RCC 7860 (cell line): Measurements from ENCODE around the gene KCTD20.

Source experiments
- DNase-seq: peaks from one replicate; pipeline ENCODE4 v3.0.0-alpha.2; 2015; ENCODE audit warnings: low spot score
- FAIRE-seq: peaks from 2 replicates; lab custom pipeline; 2012; peaks lifted over from hg19 to GRCh38; lab: Jason Lieb, UNC

Gene KCTD20

GRCh38 chr6:36491378-36491965 is 48.7 kb downstream of the KCTD20 start:
- DNase-seq, result no peak
- no peak for FAIRE-seq

GRCh38 chr6:36492092-36492491 is 49.3 kb downstream of the KCTD20 start:
- no peak for DNase-seq

DNA sequence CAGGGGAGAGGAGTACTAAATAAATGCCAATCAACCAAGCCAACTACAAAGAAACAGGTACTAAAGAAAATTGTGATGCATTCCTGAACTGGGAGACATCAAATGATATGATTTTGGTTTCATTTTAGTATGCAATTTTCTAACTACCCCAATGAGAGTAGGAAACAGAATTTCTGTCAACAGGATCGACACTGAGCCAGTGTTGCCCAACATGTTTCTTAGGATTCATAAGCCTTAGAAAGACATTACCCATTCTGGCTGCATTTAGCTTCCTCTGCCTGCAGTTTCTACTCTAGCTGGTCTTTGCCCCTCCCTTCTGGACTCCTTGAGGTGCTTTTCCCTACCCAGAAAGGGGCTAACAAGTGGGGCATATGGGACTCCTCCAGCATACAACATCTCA is 49.8 kb downstream of the KCTD20 start:
- FAIRE-seq, result no peak

More at GRCh38 chr6:36492092-36492491, 49.3 kb downstream of the KCTD20 start:
- FAIRE-seq, result no peak

DNA sequence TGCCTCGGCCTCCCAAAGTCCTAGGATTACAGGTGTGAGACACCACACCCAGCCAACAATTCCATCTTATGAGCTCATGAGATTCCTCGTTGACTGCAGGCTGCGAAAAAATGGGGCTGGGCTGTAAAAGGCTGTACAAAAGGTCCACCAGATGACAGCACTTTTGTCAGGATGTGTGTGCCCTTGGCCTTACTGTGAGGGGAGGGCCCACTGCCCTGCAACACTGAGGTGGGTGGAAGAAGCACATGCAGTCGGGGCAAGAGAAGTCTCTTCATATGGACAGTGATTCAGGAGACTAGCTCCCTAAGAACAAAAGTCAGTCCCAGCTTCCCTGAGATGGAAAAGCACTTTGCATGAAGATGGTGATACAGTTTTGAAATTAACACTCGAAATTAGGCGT is 50.5 kb downstream of the KCTD20 start:
- FAIRE-seq, result no peak
- DNase-seq, result no peak

More for the DNA sequence above, 49.8 kb downstream of the KCTD20 start:
- DNase-seq, result no peak

DNA sequence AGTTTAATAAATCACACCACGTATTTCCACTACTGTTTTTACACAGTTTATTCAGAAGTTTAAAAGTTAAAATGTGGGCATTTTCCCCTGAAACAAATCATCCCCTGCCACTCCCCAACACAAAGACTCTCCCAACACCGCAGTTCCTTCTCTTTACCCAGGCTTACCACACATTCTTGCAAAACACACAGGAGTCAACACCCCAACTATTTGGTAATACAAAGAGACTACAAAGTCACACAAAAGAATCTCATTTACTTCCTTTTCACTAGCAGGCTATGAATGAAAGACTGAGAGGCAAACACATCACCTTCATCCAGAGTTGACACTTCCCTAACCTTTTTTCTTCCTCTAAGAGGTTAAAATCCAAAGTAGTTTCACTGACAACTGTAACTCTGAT is 51.1 kb downstream of the KCTD20 start:
- DNase-seq (no peak), FAIRE-seq (no peak)

DNA sequence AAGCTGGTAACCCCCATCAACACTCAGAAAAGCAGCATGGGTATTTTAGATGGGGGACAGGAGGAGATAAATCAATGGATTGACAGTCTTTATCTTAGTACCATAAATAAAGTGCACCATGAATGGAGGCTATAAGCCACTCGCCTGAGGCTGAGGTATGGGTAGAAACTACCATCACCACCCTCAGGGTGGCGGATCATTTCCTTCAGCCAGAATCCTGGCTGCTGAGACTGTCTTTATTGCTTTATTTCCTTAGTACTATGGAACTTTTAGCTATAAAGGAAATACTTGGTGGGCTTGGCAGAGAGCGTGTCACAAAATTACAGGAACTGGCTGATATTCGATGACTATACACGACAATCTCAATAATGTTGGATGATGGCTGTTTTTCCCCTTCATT is 52.3 kb downstream of the KCTD20 start:
- FAIRE-seq (no peak), DNase-seq (no peak)

- FAIRE-seq (no peak), DNase-seq (no peak)
Measured at GRCh38 chr6:36499918-36500317, 57.1 kb downstream of the KCTD20 start.

DNA sequence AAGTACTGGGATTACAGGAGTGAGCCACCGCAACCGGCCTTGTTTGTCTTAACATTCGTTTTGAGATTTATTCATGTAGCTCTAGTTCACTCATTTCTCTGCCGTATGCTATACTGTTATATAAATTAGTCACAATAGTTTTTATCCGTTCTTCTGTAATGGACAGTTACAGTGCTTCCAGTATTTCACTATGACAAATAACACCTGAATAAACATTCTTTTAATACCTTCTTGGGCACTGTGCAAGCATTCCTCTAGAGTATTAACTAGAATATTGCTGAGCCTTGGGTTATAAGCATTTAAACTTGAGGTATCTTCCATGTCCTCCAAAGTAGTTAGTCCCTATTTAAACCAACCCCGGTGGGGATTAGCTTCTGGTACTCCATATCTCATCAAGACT is 58.9 kb downstream of the KCTD20 start:
- FAIRE-seq (no peak), DNase-seq (no peak)

DNA sequence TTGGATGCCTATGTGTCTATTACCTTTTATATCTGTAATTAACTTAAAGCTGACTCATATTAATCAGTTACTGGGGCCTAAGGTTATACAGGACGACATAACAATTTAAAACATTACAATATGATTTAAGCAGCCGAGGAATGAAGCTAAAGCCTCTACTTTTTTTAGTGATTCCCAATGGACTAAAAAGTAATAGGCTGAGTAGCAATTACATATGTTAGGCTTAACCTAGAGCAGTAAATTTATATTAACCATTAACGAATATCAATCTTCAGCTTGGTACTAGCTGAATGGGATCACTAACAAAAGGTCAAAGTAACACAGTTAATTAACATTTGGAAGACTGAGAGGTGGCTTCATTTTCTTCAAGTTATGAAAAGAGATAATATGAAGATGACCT is 61.4 kb downstream of the KCTD20 start:
- DNase-seq, result no peak
- no peak for FAIRE-seq

GRCh38 chr6:36504982-36505381 is 62.2 kb downstream of the KCTD20 start:
- DNase-seq (no peak), FAIRE-seq (no peak)

GRCh38 chr6:36505744-36506534 is 63.1 kb downstream of the KCTD20 start:
- DNase-seq (no peak), FAIRE-seq (no peak)

- FAIRE-seq (no peak), DNase-seq (no peak)
Measured at GRCh38 chr6:36506611-36507010, 63.8 kb downstream of the KCTD20 start.

- DNase-seq (no peak), FAIRE-seq (no peak)
Measured at GRCh38 chr6:36508532-36508931, 65.7 kb downstream of the KCTD20 start.

DNA sequence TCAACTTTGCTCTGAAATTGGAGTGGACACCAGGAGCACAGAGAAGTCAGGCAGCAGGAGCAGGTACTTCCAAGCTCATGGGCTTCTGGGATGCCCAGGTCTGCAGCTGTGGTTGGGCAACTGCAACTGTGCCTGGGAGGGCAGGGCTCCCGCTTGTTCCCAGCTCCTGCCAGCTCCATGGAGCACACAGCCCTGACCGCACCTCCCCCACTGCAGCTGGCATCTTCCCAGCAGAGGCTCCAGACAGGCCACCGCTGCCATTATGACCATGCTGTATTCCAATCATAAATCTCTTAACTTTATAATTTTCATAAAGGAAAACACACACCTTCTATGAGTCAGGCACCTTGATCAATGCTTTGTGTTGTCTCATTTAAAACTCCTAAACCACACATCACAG is 67.6 kb downstream of the KCTD20 start:
- FAIRE-seq (no peak), DNase-seq (no peak)

DNA sequence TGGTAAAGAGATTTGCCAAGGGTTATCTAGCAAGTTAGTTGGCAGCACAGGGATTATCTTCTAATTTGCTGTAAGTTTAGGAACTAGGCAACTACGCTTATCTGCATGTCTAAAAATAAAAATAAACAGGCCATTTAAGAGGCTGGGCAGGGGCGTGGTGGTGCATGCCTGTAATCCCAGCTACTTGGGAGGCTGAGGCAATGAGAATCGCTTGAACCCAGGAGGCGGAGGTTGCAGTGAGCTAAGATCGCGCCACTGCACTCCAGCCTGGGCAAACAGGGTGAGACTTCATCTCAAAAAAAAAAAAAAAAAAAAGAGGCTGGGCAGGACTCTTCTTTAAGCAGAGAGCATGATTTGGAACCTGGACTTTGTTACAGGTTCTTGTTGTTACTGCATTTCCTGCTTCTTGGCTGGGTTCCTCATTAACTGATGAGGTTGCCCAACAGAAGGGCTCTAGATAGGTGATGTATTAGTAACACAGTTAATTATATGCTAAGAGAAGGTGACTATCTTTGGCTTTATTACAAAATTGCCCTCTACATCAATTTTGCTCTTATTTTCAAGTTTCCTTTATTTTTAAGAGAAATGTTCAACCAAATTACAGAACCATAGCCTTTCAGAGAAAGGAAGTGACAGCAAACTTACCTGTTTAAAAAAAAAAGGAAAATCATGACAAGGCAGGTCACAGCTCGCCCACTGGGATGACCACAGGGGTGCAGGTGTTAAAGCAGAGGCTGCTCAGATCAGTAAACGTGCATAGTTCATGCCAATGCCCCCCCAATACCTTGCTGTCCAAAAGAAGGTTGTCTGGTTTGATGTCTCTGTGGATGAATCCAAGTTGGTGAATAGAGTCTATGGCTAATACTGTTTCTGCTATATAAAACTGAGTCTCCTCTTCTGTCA is 72.0 kb downstream of the KCTD20 start:
- no peak for FAIRE-seq
- DNase-seq, result no peak

DNA sequence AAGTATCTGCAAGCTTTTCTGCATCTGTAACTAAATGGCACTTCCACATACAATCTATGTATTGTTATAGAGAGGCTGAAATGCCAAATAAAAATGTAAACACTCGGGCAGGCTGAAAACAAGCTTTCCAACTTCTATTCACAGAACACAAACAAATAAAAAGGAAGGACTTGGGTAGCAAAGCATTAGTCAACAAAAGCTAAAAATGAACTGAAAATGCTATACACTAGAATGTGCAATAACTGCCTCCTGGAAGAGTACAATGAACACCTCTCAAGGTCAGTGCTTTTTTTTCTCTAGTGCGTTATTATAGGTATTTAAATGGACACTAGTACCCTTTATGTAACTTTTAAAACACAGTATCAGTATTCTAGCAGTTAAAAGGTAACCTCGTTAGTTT is 73.0 kb downstream of the KCTD20 start:
- FAIRE-seq, result no peak

DNA sequence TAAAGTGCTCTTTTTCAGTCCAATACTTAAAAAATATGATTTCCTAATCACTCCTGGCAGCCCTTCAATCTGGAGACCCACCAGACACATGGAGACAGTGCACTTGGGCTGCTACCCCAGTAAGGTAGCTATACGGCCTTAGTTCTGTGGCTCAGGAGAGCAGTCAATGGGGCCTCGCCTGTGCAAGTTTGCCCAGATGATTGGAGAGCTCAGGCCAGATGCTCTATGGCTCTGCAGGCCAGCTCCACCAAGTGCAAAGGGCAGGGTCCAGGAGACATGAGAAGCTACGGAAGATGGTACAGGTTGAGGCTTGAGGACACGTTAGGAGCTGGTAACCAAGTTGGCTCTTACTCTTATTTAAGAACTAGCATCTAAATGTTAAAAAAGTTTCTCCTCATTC is 73.8 kb downstream of the KCTD20 start:
- FAIRE-seq (no peak), DNase-seq (no peak)

More for the DNA sequence above, 73.0 kb downstream of the KCTD20 start:
- DNase-seq, result no peak

DNA sequence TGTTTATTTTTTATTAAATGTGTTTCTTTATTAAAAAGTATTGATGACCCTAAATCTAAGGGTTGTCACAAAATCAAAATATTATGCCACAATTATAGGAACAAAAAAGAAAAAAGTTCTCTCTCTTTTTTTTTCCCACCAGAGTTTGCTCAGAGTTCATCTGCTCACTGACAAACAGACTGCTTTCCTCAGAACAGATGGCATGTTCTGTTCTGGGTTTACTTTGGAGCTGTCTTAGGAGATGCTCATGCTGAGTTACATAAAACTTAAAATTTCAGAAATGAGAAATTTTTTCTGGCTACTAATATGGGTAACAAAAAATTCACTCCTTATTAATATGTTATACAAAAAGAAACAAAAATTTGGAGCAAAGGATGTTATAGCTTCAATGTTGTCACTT is 74.2 kb downstream of the KCTD20 start:
- FAIRE-seq (no peak), DNase-seq (no peak)

DNA sequence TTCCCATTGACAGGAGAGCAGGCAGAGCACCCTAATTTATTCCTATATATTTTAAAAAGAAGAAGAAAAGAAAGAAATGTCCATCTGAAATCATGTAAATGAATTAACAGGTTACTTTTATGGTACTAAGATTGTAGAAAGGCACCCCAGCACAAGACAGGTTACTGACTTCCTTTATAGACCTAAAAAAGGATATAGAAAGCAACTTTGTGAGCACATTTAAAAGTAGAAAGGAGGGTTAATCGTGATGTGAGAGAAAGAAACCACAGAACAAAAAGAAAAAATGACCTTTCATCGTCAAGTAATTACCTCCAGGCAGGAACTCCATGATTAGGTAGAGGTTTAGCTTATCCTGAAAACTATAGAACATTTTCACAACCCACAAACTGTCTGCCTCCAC is 74.6 kb downstream of the KCTD20 start:
- FAIRE-seq (no peak), DNase-seq (no peak)

DNA sequence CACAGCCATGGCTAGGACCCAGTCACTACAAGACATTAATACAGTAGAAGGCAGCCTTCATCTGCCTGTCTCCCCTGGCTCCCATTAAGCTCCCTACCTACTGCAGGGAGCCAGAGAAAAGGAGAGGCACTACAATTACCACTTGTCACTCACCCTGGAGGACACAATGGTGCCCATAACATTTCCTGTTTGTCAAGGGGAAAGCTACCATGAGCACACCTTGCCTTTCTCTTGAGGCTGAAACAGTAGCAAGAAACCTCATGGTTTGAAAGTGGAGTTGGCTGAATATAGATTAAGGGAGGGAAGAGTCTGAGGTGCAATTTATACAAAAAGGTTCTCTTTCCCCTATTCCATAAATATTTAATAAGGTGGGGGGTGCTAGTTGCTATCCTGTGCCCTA is 76.6 kb downstream of the KCTD20 start:
- no peak for FAIRE-seq
- no peak for DNase-seq

GRCh38 chr6:36523451-36523850 is 80.7 kb downstream of the KCTD20 start:
- FAIRE-seq, result no peak
- DNase-seq, result no peak
